NCI-H82 treated with DMSO at 0.1 percent for 48 hours (cell line): ENCODE results near the gene EXOSC10.
"Not testable (repeated sequence)": the region's sequence is repeated elsewhere in the genome, so short reads cannot be mapped to it uniquely, and the experiment has no call there.

Experiments
- DNase-seq: peaks from one replicate; lab custom pipeline; 2025; ENCODE audit not compliant: unreplicated experiment; lab: John Stamatoyannopoulos, UW

EXOSC10 gene

DNA sequence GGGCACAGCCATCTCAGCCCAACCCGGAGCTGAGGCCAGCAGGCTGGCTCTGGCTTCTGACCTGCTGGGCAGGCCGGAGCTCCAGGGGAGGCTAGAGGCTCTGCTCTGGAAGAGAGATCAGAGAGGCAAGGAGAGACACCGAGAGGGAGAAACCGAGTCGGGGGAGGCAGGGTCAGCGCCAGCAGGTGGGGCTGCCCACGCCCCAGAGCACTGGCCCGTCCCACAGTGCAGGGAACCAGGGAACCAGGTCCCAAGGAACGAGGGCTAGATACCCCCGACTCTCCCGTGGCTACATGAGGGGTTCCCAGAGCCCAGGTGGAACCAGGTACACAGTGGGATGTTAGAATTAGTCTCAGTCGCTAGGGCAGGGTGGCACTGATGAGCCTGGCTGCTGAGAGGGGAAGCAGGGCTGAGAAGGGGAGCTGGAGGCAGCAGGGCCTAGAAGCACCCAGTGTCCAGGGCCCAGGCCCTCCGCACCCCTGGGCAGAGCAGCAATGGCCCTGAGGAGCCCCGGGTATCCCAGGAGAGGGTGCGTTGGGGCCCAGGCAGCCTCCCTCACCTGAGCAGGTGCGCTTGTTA, 54.7 kb downstream of the EXOSC10 start:
- no peak for DNase-seq

DNA sequence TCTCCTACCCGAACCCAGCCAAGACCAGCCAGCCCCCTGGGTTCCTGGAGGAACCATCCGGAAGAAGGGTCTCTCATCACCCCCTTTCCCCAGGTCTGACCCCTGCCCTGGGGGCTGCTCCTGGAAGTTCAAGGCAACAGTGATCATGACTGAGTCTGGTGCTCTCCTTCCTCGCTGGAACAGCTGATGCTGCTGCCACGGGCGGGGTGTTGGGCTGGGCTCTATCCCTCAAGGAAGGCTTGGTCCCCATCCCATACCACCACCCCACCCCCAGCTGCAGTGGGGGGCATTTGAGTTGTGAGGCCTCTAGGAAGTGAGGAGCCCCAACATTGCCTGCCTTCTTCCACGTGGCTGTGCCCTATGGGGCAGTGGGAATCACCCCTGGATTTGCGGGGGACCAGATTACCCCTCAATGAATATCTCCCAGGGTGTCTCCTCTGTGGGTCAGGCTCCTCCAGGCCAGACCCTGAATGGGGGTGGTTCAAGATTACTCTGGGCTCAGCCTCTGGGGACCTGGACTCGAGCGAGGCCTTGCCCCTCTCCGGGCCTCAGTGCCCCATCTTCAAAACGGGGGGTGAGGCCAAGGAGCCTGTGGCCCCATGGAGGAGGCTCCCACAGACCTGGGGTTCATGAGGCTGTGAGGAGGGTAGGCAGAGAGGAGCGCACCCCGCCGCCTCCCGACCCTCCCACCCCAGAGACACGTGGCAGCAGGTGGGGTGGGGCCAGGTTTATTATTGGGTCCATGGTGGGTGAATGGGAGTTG, 55.4 kb downstream of the EXOSC10 start:
- DNase-seq, result no peak

DNA sequence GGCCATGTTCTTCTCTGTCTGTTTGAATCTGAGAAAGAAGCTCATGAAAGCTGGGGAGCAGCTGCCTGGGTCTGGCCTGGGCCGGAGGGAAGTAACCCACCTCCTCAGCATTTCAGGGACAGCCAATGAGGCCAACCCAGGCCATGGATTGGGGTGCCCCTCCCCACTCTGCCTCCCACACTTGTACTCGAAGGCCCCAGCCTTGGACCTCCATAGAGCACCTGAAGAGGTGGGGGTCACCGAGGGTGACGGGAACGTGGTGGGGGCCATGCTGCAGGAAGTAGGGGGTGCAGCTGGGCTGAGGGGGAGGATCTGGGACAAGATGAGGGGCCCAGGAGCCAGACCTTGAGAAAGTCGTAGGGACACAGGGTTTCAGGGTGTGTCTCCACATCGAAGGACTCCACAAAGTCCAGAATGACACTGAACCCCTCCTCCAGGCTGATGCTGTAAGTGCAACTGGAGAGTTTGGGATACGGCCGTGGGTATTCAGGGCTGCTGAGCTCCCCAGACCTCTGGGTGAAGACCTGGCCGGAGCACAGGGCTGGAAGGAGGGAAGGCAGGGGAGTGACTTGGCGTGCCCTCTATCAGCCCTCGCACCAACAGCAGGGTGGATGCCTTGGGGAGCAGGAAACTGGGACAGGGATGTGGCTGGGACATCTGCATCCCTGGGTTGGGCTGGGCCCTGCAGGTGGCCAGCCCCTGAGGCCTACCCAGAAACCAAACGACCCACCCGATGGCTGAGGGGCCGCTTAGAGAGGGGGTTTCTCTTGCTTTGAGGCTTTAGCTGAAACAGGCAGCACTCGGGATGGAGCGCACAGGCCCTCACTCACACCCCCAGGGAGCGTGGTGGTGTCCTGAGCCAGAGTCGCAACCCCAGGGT, 56.4 kb downstream of the EXOSC10 start:
- DNase-seq, result no peak

DNA sequence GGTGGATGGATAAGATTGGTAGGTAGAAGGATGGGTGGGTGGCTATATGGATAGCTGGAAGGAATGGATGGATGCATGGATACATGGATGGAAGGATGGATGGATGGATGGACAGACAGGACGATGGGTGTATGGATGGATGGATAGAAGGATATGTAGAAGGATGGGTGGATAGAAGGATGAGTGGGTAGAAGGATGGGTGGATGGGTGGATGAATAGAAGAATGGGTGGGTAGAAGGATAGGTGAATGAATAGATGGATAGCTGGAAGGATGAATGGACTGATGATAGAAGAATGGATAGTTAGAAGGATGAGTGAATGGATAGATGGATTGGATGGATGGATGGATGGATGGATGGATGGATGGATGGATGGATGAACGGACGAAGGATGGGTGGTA, 57.6 kb downstream of the EXOSC10 start:
- no peak for DNase-seq

DNA sequence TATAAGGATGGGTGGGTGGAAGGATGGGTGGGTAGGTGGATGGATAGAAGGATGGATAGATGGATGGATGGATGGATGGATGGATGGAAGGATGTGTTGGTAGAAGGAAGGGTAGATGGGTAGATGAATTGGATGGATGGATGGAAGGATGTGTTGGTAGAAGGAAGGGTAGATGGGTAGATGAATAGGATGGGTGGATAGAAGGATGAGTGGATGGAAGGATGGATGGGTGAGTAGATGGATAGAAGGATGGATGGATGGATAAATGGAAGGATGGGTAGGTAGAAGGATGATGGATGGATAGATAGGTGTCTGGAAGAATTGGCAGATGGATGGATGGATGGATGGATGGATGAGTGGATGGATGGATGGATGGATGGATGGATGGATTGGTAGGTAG, 58.6 kb downstream of the EXOSC10 start:
- no peak for DNase-seq

DNA sequence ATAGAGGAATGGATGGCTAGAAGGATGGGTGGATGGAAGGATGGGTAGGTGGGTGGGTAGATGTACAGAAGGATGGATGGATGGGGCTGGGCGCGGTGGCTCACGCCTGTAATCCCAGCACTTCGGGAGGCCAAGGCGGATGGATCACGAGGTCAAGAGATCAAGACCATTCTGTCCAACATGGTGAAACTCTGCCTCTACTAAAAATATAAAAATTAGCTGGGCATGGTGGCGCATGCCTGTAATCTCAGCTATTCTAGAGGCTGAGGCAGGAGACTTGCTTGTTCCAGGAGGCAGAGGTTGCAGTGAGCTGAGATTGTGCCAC, 59.6 kb downstream of the EXOSC10 start:
- not testable (repeated sequence) for DNase-seq

DNA sequence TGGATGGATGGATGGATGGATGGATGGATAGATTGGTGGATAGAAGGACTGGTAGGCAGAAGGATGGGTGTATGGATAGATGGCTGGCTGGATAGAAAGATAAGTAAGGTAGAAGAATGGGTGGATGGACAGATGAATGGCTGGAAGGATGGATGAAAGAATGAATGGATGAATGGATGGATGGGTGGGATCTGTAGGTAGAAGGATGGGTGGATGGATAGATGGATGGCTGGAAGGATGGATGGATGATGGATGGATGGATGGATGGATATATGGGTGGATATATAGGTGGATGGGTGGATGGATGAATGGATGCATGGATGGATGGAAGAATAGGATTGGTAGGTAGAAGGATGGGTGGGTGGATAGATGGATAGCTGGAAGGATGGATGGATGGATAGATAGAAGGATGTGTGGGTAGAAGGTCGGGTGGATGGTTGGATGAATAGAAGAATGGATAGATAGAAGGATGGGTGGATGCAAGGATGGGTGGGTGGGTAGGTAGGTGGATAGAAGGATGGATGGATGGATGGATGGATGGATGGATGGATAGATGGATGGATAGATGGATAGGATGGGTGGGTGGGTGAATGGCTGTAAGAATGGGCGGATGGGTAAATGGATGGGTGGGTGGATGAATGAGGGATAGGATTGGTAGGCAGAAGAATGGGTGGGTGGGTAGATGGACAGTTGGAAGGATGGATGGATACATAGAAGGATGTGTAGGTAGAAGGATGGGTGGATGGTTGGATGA, 60.1 kb downstream of the EXOSC10 start:
- no peak for DNase-seq

DNA sequence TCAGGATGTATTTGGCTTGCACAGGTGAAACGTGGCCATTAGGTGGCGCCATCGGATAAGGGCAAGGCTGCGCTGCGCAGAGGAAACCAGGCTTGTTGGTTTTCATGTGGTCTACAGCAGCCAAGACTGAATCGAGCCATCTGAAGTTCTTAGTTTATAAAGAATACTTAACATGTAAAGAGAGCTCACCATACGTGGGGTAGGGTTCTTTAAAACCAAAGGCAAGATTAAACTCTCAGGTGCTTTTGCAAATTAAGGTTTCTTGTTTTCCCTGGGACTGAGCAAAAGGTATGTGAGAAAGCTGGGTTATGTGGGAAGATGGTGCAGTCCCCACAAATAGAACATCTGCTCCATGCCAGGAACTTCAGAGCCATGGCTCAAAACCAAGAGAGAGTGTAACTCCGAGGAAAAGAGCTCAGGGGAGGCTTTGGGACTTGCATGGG, 61.9 kb downstream of the EXOSC10 start:
- DNase-seq, result peak; percentile 60

DNA sequence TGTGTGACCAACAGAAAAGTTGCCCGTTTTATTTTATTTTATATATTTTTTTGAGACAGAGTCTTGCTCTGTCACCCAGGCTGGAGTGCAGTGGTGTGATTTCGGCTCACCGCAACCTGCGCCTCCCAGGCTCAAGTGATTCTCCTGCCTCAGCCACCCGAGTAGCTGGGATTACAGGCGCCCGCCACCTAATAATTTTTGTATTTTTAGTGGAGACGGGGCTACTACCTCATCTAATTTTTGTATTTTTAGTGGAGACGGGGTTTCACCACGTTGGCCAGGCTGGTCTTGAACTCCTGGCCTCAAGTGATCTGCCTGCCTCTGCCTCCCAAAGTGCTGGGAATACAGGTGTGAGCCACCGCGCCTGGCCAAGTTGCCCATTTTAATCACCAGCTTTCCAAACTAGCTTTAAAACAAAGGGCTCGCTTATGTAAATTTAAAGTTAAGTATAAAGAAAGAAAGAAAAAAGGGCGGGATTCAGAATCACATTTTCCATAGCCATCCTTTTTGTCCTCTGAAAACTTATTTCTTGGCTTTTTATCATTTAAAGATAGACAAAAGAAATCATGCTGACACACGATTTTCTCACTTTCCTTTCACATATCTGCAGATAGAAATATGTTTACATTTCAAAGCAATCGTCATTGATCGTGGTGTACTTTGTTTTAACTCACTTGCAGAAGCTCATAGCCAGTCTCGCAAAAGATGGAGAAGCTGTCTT, 62.5 kb downstream of the EXOSC10 start:
- DNase-seq, result not testable (repeated sequence)

DNA sequence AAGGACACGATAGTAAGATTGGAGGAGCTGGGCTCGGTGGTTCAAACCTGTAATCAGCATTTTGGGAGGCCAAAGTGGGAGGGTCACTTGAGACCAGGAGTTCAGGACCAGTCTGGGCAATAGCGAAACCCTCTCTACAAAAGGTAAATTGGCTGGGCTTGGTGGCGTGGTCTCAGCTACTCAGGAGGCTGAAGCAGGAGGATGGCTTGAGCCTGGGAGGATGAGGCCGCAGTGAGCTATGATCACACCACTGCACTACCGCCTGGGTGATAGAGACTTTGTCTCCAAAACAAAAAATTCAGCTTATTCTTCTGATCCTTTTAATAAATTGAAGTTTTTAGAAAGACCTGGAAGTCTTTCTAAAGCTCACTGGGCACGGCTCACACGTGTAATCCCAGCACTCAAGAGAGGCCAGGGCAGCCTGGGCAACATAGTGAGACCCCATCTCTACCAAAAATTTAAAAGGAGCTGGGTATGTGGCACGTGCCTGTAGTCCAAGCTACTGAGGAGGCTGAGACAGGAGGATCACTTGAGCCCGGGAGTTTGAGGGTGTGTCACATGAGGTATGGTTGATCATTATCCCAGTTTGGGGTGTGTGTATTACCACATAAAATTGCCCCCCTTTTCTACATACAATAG, 67.9 kb downstream of the EXOSC10 start:
- no peak for DNase-seq

DNA sequence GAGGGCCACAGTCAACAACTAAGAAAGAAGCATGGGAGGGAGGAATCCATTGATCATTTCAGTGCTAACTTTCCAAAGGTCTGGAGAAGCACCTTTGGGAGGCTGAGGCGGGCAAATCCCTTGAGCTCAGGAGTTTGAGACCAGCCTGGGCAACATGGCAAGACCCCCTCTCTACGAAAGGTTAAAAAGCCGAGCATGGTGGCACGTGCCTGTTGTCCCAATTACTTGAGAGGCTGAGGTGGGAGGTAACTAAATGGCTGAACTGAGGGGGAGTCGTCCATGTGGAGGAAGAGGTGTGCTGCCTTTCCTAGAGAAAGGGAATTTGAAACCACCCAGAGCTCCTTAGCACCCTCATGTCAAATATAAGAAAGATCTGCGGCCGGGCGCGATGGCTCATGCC, 68.8 kb downstream of the EXOSC10 start:
- DNase-seq, result no peak

DNA sequence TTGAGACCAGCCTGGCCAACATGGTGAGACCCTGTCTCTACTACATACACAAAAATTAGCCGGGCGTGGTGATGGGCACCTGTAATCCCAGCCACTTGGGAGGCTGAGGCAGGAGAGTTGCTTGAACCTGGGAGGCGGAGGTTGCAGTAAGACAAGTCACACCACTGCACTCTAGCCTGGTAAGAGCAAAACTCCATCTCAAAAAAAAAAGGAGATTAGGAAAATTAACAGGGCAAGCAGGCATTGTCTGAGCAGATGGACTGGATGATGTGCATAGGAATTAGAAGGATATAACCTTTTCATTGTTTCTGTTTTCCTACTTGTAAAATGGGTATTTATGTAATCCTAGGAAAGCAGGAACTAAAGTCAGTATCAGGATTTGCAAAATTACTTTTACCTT, 71.7 kb downstream of the EXOSC10 start:
- DNase-seq, result no peak

DNA sequence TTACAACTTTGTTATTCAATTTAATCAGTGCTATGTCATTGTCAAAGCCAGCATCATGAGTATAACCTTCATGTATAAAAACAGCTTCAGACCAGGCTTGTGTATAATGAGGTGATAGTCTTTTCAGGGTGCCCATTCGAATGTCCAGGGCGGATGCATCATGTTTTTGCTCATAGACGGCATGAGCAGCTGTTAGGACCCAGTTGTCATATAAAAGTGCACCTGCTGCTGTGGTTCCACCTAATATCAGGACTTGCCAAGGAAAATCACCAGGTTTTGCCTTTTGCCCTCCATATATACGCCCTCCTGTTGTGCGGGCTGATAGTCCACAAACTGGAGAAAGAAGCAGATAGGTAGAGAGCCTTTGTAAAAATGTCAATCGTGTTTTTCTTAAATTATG, 72.4 kb downstream of the EXOSC10 start:
- DNase-seq, result no peak

DNA sequence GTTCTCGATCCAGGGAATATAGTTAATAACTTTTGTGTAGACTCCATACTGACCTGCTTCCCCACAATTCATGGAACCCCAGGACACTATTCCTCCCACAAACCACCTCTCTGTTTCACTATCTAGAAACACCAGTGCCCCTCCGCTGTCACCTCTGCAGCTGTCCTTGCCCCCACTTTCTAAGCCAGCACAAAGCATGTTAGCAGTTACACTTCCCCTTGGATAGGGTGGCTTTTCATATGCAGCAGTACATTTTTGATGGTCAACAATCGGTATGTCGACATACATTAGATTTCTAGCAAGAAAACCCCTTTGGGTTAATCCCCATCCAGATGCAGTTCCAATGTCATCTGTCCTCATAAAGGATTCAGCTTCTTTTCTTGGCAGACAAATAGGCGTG, 72.8 kb downstream of the EXOSC10 start:
- no peak for DNase-seq

DNA sequence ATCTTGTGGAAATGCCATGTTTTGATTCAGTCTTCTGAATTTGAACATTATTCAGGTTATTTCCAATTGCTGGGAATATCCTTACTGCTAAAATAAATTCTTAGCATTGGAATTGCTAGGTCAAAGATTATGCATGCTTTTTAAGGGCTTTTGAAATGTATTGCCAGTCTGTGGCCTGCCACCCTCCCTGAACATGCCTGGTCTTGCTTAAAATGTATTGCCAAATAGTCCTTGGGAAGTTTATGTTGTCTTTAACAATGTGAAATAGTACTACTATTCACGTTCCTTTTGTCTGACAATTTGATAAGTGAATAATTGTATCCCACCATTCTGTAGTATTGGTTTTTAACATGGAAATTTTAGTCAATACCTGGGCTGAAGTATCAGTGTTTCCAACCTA, 73.6 kb downstream of the EXOSC10 start:
- no peak for DNase-seq

DNA sequence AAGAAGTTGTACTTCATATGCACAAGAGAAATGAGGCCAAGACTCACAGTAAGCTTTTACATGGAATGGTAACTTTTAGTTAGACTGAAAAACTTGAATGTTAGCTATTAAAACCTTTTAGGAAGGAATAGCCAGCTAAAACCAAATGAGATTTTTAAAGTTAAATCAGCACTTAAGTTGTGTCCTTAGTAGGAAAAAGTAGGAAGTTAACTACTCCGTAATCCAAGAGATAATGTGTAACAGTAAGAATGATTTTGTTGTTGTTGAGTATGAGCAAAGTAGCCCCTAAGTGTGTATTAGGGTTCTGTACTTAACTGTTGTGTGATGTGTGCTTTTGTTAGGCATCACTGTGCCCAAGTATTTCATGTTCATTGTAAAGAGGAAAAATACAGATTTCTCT, 74.1 kb downstream of the EXOSC10 start:
- DNase-seq, result no peak

DNA sequence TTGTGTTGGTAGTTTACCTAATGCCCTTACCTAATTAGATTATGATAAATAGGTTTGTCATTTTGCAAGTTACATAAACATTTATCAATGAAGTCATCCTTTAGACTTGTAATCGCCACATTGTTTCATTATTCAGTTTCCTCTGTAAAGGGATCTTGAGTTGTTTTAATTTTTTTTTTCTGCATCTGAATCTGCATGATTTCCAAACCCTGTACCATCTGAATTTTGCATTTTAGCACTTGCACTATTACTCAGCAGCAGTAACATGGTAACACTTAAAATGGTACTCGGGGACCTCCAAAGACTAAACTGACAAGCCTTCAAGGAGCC, 74.8 kb downstream of the EXOSC10 start:
- DNase-seq, result no peak

DNA sequence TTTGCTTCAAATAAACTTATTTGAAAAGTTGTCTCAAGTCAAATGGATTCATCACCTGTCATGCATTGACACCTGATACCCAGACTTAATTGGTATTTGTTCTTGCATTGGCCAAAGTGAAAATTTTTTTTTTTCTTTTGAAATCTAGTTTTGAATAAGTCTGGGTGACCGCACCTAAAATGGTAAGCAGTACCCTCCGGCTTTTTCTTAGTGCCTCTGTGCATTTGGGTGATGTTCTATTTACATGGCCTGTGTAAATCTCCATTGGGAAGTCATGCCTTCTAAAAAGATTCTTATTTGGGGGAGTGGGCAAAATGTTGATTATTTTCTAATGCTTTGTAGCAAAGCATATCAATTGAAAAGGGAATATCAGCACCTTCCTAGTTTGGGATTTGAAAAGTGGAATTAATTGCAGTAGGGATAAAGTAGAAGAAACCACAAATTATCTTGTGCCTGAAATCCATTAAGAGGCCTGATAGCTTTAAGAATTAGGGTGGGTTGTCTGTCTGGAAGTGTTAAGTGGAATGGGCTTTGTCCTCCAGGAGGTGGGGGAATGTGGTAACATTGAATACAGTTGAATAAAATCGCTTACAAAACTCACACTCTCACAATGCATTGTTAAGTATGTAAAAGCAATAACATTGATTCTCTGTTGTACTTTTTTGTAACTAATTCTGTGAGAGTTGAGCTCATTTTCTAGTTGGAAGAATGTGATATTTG, 75.4 kb downstream of the EXOSC10 start:
- DNase-seq, result no peak

DNA sequence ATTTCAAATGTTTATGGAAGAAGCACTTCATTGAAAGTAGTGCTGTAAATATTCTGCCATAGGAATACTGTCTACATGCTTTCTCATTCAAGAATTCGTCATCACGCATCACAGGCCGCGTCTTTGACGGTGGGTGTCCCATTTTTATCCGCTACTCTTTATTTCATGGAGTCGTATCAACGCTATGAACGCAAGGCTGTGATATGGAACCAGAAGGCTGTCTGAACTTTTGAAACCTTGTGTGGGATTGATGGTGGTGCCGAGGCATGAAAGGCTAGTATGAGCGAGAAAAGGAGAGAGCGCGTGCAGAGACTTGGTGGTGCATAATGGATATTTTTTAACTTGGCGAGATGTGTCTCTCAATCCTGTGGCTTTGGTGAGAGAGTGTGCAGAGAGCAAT, 76.5 kb downstream of the EXOSC10 start:
- no peak for DNase-seq

DNA sequence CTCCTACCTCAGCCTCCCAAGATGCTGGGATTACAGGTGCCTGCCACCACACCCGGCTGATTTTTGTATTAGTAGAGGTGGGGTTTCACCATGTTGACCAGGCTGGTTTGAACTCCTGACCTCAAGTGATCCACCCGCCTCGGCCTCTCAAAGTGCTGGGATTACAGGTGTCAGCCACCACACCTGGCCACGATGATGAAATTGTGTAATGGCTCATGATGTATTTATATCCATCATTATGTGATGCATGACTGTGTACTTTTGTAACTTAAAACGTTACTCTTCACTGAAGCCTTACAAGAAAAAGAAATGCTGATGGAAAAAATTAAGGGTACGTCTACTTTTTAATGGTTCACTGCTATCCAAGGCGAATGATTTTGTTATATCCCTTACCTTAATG, 79.7 kb downstream of the EXOSC10 start:
- no peak for DNase-seq
